Activated CD8-positive, alpha-beta memory T cell treated with anti-CD3 and anti-CD28 coated beads, Interleukin-2, amount 50 U/mL, for 4 hours (primary cell): ENCODE data around the gene ABR.
"Not testable (repeated sequence)": the region's sequence is repeated elsewhere in the genome, so short reads cannot be mapped to it uniquely, and the experiment has no call there.

Experiments
- DNase-seq: peaks from one replicate; pipeline ENCODE4 v3.0.0-alpha.2; 2020

ABR gene

GRCh38 chr17:1112875-1113274, 66.9 kb downstream of the ABR start:
- no peak for DNase-seq

- no peak for DNase-seq
These were observed 68.0 kb downstream of the ABR start for GRCh38 chr17:1111599-1112443.

GRCh38 chr17:1110862-1111598, 68.8 kb downstream of the ABR start:
- no peak for DNase-seq

GRCh38 chr17:1110541-1110861, 69.3 kb downstream of the ABR start:
- DNase-seq = no peak

- peak; percentile 44 for DNase-seq
These were observed 69.9 kb downstream of the ABR start for GRCh38 chr17:1109606-1110540.

GRCh38 chr17:1108765-1109605, 70.8 kb downstream of the ABR start:
- DNase-seq = peak; percentile 59

GRCh38 chr17:1108478-1108764, 71.4 kb downstream of the ABR start:
- no peak for DNase-seq

- DNase-seq = no peak
These were observed 71.9 kb downstream of the ABR start for GRCh38 chr17:1107777-1108477.

- DNase-seq = no peak
These were observed 72.6 kb downstream of the ABR start for GRCh38 chr17:1107083-1107776.

GRCh38 chr17:1104222-1104621, 75.6 kb downstream of the ABR start:
- no peak for DNase-seq

- no peak for DNase-seq
These were observed 79.4 kb downstream of the ABR start for GRCh38 chr17:1100382-1100781.

GRCh38 chr17:1099242-1099641, 80.5 kb downstream of the ABR start:
- no peak for DNase-seq

- not testable (repeated sequence) for DNase-seq
These were observed 81.6 kb downstream of the ABR start for GRCh38 chr17:1097972-1098744.

GRCh38 chr17:1096215-1096614, 83.6 kb downstream of the ABR start:
- DNase-seq = no peak

GRCh38 chr17:1095853-1096173, 84.0 kb downstream of the ABR start:
- no peak for DNase-seq

- DNase-seq = no peak
These were observed 84.5 kb downstream of the ABR start for GRCh38 chr17:1095090-1095852.

- DNase-seq = no peak
These were observed 85.2 kb downstream of the ABR start for GRCh38 chr17:1094591-1094990.

GRCh38 chr17:1091900-1092299, 87.9 kb downstream of the ABR start:
- no peak for DNase-seq

GRCh38 chr17:1091190-1091534, 88.6 kb downstream of the ABR start:
- DNase-seq = no peak
